DMS53 treated with DMSO at 0.1 percent for 48 hours (cell line): ENCODE data around the gene TMEM190.
"Not testable (repeated sequence)": the region's sequence is repeated elsewhere in the genome, so short reads cannot be mapped to it uniquely, and the experiment has no call there.

Source experiments
- DNase-seq: peaks from one replicate; lab custom pipeline; 2025; ENCODE audit not compliant: unreplicated experiment; lab: John Stamatoyannopoulos, UW

TMEM190 gene

DNA sequence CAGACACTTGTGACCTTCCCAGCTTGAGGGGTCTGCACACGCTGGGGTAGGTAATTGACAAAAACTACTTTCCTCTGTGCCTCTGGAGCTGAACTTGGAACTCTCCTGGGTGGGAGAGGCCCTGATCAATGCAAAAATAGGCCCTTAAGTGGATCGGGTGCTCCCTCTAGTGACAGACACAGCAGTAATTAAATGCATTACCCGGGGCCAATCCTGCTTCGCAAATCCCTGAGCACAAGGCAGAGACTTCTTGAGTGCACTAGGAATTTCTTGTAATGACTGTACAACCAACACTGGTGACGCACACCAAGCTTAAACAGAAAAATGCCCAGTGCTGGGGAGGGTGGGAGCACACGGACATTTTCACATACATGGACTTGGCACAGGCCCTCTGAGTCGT, 41.6 kb downstream of the TMEM190 start:
- peak; percentile 46 for DNase-seq

DNA sequence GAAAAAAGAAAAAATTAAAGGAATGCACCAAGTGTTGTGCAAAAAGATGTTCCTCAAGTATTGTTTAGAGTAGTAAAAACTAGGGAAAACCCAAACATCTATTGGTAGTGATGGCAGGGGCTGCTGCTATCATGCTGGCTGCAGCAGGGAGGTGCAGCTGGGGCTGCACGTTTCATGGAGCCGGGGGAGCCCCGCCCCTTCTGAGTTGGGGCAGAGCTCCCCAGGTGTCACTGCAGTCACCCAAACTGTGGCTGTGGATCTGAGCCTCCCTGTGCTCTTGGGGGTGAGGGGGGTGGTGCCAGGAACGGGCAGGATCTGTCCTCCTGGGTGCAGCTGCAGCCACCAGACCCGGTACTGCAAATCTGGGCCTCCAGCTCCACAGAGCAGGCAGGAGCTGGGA, 42.5 kb downstream of the TMEM190 start:
- no peak for DNase-seq

DNA sequence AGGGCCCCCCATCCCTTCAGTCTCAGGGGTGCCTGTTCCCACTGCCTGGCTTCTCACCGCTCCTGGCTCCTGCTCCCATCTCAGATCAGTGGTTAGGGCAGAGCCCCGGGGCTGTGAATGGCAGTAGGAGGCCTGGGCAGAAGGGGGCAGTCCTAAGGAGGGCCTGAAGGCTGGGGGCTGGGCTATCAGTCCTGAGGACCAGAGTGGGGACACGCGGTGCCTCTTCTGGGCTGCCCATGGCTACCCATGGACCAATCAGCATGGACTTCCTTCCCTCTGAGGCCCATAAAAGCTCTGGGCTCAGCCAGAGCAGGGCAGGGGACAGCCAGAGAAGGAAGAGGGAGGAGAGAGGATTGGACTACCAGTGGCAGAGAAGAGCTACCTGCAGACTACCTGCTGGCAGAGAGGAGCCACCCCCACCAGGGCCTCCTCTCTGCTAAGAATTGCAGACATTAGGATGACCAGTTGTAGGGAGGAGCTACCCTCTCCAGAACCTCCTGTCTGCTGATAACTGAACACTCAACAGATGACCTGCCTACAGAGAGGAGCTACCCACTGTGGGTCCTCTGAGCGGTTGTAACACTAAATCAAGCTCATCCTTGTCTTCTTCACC, 43.1 kb downstream of the TMEM190 start:
- no peak for DNase-seq

DNA sequence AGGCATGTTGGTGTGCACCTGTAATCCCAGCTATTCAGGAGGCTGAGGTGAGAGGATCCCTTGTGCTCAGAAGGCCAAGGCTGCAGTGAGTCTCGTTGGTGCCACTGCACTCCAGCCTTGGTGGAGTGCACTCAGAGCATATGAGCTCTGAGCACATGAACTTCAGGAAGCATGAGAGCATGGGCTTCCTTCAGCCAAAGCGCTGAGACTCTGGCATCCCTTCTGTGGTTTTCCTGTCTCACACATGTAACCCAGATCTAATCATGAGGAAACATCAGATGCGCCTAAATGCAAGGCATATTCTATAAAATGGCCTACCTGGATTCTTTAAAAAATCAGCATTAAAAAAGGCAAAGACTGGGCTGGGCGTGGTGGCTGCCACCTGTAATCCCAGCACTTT, 44.7 kb downstream of the TMEM190 start:
- DNase-seq: not testable (repeated sequence)

DNA sequence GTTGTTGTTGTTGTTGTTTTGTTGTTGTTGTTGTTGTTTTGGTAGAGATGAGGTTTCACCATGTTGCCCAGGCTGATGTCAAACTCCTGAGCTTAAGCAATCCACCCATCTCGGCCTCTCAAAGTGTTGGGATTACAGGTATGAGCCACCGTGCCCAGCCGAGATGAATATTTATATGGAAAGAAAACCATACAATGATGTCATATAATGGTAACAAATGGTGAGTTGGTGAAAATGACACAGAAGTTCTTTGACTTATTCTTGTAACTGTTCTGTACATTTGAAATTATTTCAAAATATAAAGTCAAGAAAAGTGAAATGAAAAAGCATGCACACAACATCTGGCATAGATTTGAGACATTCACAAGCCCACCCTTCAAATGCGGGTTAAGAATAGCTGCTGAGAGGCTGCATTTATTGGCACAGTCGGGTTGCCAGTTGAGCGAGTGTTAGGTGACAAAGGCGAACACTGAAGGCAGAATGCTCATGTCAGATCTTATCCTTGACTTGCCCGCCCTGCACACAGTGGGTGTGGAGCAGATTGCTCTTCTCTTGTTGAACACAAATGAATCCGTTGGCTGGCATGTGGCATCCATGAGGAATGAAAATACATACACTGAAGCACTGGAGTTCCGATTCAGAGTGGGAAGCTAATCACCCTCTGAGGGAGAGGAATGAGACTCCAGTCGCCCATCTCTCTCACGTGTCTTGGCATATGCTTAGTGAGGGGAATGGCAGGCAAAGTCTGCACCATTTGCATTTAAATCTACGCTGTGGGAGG, 46.8 kb downstream of the TMEM190 start:
- DNase-seq: no peak

DNA sequence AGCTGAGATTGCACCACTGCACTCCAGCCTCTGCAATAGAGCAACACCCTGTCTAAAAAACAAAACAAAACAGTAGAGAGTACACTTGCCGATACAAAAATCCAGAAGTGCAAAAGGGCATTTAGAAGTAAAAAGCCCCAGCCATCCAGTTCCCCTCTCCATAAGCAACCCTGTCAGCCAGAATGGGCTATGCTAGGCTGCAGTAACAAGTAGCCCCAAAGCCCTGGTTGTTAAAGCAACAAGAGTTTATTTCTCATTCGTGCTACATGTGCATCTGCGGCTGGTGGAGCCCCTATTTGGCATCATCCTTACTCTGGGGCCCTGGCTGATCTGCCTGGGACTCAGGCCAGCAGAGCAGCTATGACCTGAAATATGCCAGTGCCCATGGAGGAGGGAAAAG, 47.9 kb downstream of the TMEM190 start:
- no peak for DNase-seq

DNA sequence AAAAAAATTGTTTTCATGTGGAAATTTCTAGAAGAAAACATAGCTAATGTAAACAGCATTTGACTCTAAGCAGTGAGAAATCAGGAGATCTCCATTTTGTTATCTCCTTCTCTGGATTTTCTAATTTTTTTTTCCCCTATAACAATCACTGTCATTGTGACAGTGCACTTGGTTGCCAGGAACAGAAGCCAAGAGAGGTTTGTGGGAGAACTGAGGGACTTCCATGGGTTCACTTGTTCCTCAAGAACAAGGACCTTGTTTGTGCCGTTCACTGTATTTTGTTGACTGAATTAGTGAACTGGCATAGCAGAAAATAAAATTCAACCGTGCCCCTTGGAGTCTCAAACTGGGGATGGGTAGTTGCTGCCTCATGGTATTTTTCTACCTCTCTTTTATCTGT, 49.4 kb downstream of the TMEM190 start:
- DNase-seq: no peak
